GM18873 (cell line): Measurements from ENCODE around the gene AMOTL1.
"Not testable (repeated sequence)": the region's sequence is repeated elsewhere in the genome, so short reads cannot be mapped to it uniquely, and the experiment has no call there.

Experiments used
- ATAC-seq: cut with Tn5 transposase; IDR thresholded peaks from one replicate; pipeline ENCODE4 v1.9.1; 2021; ENCODE audit warnings: mild to moderate bottlenecking, moderate library complexity, moderate number of reproducible peaks; ENCODE audit not compliant: unreplicated experiment, low FRiP score

AMOTL1 gene

DNA sequence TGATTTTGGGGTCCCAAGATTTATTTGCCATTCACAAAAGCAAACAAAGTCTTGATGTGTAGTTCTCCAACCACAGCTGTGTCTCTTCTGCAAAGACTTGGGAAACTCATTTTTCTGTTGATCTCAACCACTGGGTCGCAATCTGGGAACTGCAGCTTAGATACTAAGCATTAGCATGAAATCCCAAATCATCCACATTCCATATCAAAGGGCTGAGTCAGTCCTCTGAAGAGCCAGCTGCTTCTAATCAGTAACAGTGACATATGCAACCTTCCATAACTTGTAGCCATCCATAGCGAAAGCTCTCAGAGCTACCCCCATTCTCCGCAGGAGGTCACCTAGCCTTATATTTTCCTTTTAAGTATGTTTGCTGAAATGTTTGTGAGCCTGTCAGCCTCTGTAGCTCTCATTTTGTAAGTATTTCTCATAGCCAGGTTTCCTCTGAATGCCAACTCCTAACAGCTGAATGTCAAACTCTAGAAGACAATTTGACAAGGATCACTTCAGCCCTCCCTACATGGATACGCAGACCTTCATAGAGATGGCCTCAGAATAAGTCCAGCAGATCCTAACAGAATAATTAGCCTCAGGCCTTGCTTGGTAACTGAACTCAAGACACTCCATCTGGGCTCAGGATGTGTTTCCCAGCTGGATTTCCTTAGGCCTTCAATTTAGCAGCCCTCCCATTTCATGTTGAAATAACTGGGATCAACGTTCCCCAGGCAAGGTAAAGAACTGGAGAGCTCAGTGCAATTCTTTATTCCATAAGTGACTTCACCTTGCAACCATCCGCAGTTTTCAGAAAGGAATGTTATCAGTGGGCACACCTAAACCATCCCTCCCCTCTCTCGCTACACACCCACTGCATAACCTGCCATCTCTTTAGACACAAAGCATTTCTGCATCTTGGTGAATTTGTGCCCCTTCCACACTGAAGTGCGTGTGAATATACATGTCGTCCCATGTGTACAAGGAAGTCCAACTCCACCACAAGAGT lies 44.9 kb downstream of the AMOTL1 start:
- ATAC-seq: not testable (repeated sequence)

DNA sequence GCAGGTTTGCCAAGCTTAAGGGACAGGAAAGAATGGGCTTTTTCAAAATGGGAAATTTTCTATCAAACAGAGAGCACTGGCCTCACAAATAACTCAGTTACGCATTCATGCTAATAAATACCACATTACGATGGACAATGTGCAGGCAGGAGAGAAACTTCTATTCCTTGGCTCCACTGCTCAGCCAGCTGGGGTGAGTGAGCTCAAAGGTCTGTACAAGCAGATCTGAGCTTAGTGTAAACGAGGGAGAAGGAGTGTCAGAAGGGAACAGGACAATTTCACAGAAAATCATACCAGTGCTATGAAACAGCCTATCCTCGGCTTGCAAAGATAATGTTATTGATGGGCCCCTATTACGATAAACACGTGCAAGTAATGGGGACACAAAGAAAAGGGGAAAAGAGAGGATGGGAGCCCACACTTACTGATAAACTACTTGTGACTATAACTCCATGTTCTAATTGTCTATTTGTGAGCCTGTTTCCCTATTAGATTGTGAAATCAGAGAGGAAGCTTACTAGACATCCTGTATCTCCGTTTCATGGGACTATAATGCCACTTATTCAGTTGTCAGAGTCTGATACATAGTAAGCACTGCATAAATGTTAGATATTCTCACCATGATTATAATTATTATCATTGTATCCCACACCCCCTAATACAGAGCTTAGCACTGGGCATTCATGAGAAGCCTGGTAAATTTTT lies 46.3 kb downstream of the AMOTL1 start:
- no peak for ATAC-seq

DNA sequence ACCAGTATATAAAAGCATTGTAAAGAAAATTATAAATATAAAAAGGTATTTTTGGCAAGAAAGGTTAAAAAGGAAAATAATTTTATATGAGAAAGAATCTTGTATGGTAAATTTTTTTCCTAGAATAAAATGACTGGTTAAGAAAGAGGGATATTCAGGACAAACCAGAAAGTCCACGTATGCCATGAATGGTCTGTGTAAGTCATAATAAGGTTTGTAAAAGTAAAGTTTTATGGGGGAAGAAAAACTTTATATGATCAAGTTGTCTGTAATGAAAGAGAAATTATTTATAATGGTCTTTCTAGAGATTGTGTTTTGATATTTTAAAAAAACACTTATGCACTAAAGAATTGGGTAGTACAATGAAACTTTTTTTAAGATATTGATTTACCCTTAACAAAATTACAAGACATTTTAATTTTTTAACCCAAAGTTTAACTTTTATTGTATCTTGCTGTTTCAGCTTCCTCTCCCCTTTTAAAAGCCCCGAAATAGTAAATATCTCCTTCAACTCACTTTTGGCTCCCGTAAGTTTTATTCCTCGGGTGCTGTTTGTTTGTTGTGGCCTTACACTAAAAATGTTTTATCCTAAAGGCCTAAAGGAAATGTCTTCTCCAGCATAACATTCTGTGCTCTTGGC lies 47.7 kb downstream of the AMOTL1 start:
- no peak for ATAC-seq

DNA sequence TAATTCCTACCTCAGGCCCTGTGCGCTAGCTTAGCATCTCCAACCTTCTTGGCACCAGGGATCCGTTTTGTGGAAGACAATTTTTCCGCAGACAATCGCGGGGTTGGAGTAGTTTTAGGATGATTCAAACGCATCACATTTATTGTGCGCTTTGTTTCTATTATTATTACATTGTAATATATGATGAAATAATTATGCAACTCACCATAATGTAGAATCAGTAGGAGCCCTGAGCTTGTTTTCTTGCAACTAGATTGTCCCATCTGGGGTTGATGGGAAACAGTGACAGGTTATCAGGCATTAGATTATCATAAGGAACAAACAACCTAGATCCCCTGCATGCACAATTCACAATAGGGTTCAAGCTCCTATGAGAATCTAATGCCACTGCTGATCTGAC lies 52.3 kb downstream of the AMOTL1 start:
- ATAC-seq: no peak

DNA sequence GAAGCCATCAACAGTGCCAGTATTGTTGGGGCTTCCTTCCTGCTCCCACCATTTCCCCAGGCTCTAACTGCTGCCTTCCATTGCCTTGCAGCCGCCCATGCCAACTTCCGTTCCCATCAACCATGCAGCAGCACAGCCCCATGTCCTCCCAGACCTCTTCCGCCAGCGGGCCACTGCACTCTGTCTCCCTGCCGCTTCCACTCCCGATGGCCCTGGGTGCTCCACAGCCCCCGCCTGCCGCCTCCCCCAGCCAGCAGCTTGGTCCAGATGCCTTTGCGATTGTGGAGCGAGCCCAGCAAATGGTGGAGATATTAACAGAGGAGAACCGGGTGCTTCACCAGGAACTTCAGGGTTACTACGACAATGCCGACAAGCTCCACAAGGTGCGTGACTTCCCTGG lies 53.3 kb downstream of the AMOTL1 start:
- ATAC-seq: no peak

DNA sequence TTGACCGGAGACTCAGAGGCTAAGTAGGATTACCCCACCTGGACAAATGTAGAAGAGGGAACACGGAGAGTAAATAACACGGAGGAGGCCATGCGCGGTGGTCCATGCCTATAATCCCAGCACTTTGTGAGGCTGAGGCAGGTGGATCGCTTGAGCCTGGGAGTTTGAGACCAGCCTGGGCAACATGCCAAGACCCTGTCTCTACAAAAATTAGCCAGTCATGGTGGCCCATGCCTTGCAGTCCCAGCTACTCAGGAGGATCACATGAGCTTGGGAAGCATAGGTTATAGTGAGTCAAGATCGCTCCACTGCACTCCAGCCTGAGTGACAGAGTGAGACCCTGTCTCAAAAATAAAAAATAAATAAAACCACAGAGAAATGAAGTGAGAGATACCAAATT lies 53.9 kb downstream of the AMOTL1 start:
- ATAC-seq: no peak

DNA sequence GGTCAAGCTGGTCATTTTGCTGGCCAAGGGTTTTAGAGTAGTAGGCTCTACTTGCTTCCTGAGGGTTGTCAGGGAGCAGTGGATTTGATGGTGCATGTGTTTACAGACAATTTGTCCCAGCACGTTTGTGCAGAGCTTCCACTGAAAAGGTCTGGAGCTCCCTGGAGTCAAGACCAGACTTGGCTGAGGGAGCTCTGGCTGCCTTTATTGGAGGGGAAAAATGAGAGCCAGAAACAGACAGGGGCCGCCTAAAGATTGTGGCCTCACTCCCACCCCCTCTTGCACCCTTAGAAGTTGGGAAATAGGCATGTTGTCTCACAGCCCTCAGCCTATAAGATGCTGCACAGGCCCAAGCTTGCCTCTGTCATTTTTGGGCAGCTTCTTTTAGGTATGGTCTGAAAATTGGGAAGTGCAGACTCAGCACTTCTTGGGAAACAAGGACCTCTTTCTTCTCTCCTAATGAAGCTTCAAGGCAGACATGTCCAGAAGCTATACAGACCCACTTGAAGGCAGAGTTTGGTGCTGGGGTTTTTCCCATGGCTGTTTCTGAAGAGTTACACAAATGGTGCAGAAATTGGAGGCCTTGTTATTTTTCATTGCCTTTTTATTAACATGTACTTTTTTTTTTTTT lies 55.1 kb downstream of the AMOTL1 start:
- ATAC-seq: no peak

DNA sequence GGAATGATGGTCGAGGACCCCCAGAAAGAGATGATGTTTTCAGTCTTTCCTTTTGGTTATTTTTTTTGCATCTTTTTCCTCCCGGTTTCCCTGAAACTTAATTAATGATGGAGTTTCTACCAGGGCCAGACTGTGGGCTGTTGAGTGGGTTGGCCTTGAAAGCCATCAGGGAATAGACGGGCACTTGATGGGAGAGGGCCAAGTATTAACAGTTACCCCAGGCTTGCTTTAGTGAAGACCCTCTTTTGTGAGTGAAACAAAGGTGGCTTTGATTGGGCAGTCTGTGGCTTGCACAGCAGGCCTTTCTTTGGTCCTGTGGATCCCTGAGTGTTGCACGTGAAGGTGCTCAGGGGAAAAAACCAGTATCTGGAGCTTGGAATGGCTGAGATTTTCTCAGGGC lies 56.9 kb downstream of the AMOTL1 start:
- ATAC-seq: no peak

DNA sequence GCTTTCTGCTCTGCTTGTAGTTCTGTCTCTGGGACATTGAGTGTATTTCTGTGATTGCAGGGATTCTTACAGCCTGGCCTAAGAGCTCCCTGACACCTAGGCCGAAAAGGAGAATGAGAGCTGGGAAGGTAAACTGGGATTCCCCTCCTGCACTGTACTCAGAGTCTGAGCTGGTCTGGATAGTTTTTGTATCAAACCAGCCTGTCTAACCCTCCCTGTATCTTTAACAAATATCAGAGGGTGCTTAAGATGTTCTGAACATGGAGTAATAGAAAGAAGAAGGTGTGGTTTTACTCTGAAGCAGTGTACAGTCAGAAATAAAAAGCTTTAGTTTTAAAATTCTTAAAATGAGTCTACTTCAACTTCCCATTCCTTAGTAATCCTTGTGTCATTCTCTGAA lies 57.3 kb downstream of the AMOTL1 start:
- ATAC-seq: no peak

DNA sequence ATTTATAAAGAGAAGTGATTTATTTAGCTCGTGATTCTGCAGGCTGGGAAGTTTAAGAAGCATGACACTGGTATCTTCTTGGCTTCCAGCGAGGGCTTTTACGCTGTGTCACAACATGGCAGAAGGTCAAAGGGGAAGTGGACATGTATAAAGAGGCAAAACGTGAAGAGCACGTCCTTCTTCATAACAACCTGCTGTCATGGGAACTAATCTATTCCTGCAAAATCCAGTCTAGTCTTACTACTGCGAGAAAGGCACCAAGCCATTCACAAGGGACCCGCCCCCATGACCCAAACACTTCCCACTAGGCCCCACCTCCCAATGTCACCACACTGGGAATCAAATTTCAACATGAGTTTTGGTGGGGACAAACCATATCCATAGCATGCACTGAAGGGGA lies 58.3 kb downstream of the AMOTL1 start:
- ATAC-seq: no peak

DNA sequence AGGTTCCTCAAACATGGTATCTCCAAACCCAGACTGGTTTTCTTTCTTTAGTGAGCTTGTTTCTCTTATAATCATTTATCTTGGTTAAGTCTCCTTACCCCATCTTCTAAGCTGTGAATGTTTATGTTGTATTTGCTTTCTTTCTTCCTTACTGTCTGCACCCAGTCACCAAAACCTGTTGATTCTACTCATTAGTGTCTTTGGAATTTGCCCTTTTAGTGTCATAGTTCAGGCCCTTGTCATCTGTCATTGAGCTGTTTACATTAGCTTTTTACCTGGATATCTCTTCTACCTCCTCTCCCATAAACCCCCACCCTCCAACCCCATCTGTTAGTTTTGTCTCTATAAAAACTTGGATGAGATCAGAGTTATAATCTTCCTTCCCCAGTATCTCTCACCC lies 59.9 kb downstream of the AMOTL1 start:
- no peak for ATAC-seq

DNA sequence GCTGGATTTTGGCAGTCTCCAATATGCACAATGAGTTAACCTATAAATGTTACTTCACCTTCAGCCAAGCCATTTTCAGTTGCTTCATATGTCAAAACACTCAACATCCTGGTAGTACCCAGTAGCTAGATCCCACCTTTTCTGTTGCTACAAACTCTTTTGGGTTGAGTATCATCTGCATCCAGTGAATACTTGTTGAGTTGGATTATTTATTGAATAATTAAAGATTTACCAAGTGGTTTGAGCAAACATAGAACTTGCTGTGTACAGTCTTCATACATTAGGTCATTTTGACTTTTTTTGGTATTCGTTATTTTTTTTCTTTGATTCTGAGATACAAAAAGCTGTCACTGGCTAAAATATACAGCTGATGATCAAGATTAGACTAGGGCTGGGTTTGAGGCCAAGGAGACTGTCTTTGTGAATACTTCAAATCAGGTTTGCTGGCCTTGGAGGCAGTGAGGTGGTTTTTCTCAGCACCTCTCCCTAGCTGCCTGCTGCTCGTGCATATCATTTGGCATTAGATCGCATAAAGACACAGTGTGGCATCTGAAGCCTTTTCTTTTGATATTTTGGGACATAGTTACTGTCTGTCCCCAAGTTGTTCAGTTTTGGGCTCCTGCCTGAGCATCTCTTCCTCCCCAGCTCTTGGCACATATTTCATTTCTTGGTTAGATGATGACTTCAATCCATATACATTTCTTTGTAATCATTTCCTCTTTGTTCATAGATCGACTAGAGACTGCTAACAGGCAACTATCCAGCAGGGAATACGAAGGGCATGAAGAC lies 62.8 kb downstream of the AMOTL1 start:
- ATAC-seq: no peak

DNA sequence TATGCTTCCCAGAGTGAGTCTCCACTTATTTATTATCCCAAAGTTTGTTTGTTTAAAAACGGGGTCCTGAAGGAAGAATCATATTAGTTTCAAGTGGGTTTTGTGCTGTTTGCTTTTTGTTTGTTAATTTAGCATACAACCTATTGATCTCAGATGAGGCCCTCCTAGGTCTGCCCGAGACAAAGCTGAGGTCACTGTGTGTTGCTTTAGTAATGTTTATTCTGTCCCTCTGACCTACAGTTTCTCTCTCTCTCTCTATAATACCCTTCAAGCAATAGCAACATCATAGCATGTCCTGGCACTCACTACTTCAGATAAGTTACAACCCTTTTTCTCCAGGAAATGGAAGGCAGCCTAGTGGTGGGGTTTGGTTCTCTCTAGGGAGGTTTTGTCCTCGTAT lies 63.4 kb downstream of the AMOTL1 start:
- ATAC-seq: no peak

DNA sequence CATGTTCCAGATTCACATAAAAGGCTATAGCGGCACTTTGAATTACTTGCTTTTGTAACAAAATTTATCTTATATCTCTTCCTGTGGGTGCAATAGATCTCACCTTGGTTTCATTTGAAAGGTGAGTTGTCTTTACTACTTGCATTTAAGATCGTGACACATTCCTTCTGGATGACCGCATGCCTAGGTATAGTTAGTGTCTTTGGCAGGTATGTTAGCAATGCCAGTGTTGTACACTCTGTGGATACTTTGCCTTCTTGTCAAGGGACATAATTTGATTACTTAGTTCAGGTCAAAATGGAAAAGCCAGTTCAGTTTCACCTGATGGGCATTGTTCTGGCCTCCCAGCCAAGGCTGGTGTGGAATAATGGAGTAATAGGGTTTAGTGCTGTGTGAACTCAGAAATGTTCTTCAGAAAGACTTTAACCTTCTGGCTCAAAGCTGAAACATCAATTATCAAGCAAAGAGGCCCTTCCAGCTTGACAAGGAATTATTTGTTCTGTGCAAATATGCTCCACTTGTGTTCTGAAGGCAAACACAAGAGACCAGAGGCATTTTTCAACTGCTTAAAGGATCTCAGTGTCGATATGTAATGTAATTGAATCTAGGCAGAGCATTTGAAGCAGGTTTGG lies 64.6 kb downstream of the AMOTL1 start:
- no peak for ATAC-seq

DNA sequence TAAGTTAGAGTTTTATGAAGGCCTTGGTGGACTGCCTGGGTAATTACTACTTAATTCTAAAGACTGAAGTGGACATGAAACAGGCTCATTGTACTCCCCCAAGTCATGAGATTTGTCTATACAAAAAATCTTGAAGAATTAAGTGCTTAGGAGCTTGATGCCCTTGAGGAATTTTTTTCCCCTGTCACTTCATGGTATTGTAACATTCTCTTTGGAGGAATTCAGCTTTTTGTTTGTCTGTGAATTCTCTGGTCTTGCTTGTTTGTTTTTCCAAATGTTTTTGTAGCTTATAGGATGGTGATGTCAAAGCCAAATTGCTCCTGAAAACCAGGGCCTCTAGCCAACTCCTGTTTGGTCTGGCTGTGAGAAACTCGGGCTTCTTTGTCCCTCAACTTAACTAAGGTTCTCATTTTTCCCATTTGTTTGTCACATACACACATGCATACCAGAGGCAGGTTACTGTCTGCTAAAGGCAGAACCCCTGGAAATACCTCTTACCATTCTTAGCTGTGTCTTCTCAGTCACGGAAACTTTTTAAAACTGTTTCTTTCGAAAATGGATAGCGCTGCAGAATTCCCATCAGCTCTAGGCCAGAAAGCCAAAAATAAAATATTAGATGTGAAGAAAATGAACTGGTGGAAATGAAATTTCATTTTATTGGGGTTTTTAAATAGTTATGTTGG lies 66.9 kb downstream of the AMOTL1 start:
- no peak for ATAC-seq

DNA sequence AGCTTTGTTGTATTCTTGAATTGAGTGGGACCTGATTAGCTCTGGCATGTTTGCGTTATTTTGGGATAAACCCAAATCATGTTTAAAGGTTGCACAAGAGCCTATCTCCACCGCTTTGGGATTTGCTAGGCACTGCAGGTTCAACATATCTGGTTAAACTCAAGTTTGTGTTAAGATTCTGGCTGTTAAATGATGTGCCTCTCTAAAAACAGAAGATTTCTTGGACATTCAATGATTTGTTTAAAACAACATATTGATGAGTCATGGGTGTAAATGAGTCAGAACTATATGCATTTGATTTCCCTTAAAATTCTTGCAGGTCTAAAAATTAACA lies 67.4 kb downstream of the AMOTL1 start:
- no peak for ATAC-seq

DNA sequence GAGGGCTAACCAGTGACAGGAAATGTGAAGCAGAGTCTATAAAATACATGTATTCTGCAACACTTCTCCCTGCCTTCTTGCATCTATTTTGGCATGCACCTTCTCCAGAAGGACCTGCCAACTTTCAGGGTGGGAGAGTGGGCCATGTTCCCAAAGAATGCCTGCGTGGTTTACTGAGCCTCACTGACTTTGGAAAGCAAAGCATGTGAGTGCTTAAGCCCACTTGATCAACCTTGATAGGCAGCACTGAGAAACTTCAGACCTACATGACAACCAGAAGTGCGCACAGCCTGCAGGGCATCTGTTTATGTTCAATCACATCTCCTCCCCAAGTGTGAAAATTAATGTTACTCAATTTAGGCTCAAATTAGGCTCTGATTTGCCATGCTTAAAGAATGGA lies 69.2 kb downstream of the AMOTL1 start:
- no peak for ATAC-seq

DNA sequence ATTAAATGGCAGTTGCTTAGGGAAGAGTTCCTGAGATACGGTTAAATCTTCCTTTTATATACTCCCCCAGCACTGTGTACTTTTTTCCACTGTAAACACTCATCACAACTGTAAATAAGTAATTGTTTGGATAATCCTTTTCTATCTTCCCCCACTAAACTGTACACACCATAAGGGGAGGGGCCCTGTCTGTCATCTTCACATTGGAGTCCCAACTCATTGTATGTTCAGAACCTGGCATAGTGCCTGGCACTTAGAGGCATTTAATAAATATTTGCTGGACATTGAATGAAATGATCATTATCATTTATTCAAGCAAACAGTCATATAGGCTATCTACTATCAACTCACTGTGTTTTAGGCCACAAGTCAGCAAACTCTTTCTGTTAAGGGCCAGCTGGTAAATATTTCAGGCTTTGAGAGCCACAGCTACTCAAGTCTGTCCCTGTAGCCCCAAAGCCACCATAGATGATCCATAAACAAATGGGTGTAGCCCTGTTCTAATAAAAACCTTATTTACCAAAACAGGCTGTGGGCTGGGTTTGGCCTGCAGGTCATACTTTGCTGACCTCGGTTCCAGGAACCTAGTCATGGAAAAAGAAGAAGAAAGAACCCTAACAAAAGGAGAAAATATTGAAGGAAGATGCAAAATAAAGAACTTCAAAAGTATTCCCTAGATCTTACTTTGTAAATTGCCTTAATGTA lies 70.0 kb downstream of the AMOTL1 start:
- no peak for ATAC-seq

DNA sequence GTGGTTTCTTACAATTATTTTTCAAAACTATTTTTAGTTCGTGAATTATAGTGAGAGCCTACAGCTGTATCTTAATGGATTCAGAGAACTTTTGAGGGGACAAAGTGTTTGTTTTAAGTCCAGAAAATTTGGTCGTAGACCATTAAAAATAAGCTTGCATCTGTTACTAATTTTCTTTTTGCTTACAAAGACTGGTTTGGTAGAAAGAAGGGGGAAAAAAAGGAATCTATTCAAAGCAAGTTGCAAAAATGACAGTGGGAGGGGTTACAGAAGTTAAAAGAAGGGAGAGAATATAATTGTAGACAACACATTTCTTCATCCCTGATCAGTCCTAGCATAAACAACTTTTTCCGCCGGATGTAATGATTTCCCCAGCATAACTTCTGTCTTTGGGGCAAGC lies 72.1 kb downstream of the AMOTL1 start:
- ATAC-seq: no peak
